G401 (cell line): ENCODE results near the gene JARID2. TPM values are rescaled to one million over a fixed set of nuclear protein-coding genes. Genes with fewer than 3 reads are reported as not detected.
"Not testable (repeated sequence)": the region's sequence is repeated elsewhere in the genome, so short reads cannot be mapped to it uniquely, and the experiment has no call there.

Source experiments
- DNase-seq: peaks from one replicate; pipeline ENCODE4 v3.0.0-alpha.2; 2015; ENCODE audit warnings: low spot score
- in situ Hi-C: cut with HindIII; loops from 2 replicates; pipeline ENCODE4 v1.10.0; 2016; ENCODE audit warnings: low sequenced_read_pairs, mixed read lengths
- total RNA-seq: library from RNA; depleted of rRNA; stranded (reverse); fragments of >200 nt; shearing (Covaris generic); gene quantifications from 2 replicates; pipeline ENCODE4 v1.2.3, GENCODE V29; 2014

Gene JARID2
- total RNA-seq, 1 experiment from 2014 or later = 5.7 TPM

GRCh38 chr6:15527838-15528617, 282.2 kb downstream of the JARID2 start:
- DNase-seq = no peak
- in situ Hi-C loops = no loop called here

DNA sequence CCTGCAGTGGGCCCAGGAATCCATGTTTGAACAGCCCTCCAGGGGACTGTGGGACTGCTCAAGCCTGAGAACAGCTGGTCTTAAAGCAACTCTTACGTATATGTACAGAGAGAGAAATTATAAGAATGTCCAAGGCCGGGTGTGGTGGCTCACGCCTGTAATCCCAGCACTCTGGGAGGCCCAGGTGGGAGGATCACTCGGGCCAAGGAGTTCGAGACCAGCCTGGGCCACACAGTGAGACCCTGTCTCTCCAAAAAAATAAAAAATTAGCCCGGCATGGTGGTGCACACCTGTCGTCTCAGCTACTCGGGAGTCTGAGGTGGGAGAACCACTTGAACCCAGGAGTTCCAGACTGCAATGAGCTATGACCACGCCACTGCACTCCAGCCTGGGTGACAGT, 283.0 kb downstream of the JARID2 start:
- DNase-seq = no peak
- in situ Hi-C loops = no loop called here

GRCh38 chr6:15530411-15530810, 284.5 kb downstream of the JARID2 start:
- no peak for DNase-seq
- in situ Hi-C loops = no loop called here

DNA sequence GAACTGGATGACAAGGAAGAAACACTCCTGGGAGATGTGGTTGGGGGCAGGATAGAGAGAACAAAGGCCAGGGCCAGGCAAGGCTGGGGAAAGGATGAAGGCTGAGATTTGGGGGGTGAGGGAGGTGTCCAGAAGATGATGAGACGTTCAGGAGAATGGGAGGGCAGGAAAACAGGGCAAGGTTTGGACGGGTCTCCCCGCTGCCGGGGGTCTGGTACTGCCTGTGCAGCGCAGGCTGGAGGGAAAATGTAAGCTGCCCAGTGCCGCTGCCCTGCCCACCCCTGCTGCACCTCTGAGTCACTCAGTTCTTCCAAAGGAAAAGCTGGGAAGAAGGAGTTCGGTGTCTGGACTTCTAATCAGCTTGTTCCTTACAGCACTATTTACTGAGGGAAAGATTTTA, 286.1 kb downstream of the JARID2 start:
- in situ Hi-C loops = no loop called here
- no peak for DNase-seq

DNA sequence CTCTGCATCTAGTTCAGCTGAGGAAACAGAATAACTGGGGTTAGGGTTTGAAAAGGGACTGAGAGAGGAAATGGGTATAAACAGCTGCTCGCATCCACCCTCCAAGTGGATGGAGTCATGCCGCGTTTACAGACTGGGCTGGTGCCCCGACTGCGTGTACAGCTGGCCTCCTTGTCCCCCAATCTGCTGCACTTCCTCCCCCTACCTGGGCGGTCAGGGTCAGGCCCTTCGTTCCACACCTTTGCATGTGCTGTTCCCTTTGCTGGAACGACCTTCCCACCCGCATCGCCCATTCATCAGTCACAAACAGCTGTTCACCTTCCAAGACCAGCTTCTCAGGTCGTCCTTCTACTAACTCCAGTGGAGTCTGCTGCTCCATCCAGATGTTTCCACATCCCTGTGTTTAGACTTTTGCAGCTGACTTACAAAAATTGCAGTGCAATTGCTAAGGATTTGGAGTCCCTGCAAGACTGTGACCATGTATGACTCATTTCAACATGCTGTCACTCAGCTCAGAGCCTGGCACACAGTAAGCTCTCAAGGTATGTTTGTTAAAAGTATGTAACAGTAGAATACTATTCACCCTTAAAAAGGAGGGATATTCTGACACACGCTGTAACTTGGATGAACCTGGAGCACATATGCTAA, 287.6 kb downstream of the JARID2 start:
- in situ Hi-C loops = no loop called here
- no peak for DNase-seq

DNA sequence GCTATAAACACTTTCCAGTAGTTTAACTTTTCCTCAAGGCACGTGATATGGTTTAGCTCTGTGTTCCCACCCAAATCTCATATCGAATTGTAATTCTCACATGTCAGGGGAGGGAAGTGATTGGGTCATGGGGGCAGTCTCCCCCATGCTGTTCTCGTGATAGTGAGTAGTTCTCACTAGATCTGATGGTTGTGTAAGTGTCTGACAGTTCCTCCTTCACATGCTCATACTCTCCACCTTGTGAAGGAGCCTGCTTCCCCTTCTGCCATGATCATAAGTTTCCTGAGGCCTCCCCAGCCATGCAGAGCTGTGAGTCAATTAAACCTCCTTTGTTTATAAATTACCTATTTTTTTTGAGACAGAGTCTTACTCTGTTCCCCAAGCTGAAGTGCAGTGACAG, 289.1 kb downstream of the JARID2 start:
- no peak for DNase-seq
- in situ Hi-C loops = no loop called here

- in situ Hi-C loops = no loop called here
- no peak for DNase-seq
Measured at GRCh38 chr6:15535495-15536197, 289.8 kb downstream of the JARID2 start.

- in situ Hi-C loops = no loop called here
- no peak for DNase-seq
Measured at GRCh38 chr6:15536198-15536955, 290.5 kb downstream of the JARID2 start.

DNA sequence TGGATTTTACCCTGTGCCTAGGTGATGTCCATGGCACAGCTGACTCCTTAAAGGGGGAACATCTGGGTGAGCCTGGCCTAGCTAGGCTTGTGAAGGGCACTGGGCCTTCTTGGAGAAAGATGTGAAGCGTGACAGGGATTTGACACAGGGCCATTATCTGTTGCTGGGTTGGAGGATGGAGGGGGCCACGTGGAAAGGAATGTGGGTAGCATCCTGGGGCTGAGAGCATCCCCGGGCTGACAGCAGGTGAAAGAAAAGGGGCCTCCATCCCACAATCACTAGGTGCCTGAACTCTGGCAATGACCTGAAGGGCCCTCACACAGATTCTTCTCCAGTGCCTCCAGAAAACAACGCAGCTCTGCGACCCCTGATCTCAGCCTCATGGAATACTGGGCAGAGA, 292.2 kb downstream of the JARID2 start:
- in situ Hi-C loops = no loop called here
- DNase-seq = no peak

DNA sequence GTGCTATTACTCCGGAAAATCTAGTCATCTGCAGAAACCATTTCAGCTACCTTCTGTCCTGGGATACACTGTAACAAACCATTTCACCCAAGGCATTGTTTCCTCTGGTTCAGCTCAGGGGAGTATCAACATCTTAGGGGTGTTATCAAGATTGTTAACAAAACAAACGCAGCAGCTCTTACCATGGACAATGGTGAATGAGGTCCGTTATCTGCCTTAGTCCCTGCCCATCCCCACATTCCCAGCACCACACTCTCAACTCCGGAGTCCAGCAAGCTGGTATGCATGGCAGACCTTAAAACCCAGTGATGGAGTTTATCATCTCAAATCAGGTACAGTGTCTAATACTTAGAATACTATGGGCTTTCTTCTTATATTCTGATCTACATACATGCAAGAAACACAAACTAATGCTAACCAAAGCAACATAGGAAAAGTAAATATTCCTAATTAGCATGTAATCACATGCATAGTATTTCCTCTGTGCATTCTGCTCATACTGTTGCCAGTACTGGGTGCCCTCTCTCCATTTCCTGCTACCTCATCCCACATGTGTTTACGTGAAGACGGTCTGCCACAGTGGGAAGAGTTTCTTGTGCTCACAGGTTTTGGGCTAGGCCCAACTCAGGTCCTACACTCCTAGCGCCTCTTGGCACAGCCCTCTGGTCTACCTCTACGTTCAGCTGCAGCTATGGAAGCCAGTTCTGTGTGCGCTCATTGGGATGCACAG, 293.1 kb downstream of the JARID2 start:
- DNase-seq = no peak
- in situ Hi-C loops = no loop called here

DNA sequence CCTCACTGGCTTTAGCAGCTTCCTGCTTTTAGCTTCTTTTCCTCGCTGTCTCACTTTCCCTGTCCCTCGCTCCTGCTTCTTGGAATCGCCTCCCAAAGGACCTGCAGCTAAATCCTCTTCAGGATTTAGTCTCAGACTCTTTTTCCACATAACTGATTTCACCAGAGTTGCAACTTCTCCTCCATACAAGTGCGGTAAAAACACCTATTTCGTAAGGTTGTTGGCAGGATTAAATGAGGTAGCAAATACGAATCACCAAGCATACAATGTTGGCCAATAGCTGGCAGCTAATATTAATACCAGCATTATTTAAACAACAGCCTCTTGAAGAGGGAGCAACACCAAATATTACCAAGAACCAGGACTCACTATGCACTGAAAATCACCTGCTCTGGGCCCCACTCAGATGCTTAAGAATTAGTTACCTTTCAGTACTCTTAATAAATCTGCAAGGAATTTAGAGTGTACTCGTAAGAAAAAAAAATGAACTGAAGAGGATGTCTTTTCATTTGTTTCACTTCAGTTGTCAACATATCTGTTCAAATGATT, 293.9 kb downstream of the JARID2 start:
- in situ Hi-C loops = no loop called here
- DNase-seq = no peak

DNA sequence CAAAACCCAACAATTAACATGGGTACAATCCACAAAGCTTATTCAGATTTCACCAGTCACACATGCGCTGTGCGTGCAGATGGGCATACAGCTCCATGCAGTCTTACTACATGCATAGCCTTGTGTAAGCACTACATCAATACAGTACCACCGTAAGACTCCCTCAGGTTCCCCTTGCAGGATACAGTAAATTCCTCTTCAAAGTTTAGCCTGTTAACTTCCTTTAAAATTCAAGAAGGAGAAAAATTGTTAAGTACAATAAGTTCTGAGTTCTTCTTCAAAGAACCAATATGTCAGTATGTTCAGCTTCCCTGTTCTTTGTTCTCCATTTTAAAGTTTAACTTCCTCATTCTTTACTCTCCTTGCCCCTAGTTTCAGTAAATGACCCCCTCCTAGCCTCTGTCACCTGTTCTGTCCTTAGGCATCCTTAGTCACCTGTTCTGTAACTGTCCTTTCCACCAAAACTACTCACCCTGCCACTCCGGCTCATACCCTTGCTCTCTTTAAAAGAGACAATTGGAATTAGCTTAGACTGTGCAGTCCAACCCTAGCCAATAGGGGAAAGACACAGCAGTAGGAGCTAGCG, 297.6 kb downstream of the JARID2 start:
- in situ Hi-C loops, DNase-seq: not testable (repeated sequence)

GRCh38 chr6:15544321-15544900, 298.5 kb downstream of the JARID2 start:
- DNase-seq = no peak
- in situ Hi-C loops = no loop called here

DNA sequence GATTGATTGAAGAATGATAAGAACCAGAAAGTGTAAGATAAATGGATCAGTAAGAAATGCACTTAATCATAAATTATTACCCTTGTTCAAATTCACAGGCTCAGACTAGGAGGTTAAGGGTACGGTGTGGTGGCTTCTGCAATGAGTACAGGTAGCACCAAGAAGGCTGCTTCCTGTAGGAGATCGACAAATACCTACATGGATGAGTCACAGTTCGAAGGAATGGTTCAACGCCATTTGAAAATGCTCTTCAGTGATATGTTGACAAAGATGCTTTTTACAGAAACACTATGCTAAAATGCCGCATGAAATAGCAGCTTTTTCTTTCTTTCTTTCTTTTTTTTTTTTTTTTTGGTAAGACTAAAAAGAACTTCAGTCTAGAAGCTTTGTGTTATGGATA, 300.7 kb downstream of the JARID2 start:
- in situ Hi-C loops = no loop called here
- no peak for DNase-seq

DNA sequence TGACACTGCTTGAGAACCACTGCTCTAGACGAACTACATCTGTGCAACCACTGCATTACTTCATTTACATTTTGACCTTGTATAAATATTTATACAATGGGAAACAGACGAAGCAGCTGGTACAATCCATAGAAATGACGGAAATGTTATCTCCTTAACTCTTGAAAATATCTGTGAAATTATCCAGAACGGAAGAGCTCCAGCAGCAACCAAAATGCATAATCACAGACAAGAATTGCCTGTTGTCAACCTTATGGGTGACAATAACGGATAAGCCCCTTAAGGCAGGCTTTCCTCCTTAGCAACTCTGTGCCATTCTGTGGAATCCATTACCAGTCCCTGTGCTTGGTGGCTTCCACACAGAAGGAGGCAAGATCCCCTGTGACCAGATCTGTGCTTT, 301.5 kb downstream of the JARID2 start:
- no peak for DNase-seq

GRCh38 chr6:15549371-15549770, 303.5 kb downstream of the JARID2 start:
- DNase-seq = no peak
- in situ Hi-C loops = no loop called here

More for the DNA sequence above, 301.5 kb downstream of the JARID2 start:
- in situ Hi-C loops = no loop called here

GRCh38 chr6:15550546-15551123, 304.8 kb downstream of the JARID2 start:
- peak; percentile 32 for DNase-seq
- in situ Hi-C loops = no loop called here

DNA sequence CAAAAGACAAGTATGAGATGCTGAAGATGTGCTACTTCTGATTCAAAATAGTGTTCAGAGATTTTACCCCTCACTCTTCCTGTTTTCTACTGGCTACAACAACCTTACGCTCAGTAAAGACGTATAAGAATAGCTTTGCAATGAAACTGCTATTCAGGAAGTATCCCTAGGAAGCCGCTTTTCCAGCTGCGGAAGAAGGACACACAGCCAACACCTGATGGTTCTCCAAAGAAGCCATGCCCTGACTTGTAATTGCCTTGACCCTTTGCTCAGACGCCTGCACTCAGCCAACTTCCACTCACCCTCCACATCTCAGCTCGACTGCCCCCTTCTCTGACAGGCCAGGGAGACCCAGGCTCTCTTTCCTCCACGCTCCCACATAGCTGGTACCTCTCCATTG, 305.4 kb downstream of the JARID2 start:
- in situ Hi-C loops = no loop called here
- DNase-seq = no peak
